ENCODE measurements around the gene PLCH1. TPM values are rescaled to one million over a fixed set of nuclear protein-coding genes. Genes with fewer than 3 reads are reported as not detected.

The PLCH1 gene, protein sequence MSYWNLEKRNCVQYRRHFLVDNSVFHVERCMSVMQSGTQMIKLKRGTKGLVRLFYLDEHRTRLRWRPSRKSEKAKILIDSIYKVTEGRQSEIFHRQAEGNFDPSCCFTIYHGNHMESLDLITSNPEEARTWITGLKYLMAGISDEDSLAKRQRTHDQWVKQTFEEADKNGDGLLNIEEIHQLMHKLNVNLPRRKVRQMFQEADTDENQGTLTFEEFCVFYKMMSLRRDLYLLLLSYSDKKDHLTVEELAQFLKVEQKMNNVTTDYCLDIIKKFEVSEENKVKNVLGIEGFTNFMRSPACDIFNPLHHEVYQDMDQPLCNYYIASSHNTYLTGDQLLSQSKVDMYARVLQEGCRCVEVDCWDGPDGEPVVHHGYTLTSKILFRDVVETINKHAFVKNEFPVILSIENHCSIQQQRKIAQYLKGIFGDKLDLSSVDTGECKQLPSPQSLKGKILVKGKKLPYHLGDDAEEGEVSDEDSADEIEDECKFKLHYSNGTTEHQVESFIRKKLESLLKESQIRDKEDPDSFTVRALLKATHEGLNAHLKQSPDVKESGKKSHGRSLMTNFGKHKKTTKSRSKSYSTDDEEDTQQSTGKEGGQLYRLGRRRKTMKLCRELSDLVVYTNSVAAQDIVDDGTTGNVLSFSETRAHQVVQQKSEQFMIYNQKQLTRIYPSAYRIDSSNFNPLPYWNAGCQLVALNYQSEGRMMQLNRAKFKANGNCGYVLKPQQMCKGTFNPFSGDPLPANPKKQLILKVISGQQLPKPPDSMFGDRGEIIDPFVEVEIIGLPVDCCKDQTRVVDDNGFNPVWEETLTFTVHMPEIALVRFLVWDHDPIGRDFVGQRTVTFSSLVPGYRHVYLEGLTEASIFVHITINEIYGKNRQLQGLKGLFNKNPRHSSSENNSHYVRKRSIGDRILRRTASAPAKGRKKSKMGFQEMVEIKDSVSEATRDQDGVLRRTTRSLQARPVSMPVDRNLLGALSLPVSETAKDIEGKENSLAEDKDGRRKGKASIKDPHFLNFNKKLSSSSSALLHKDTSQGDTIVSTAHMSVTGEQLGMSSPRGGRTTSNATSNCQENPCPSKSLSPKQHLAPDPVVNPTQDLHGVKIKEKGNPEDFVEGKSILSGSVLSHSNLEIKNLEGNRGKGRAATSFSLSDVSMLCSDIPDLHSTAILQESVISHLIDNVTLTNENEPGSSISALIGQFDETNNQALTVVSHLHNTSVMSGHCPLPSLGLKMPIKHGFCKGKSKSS (N-terminal part only)
- total RNA-seq (ENCODE audit: low replicate concordance) = 2.0 and 7.6 TPM in 2 replicates
- long read RNA-seq, partial matches to known transcripts = 3 of 5 reads
- long read RNA-seq, other reads (novel, unspliced or antisense) = 2 of 5 reads

DNA sequence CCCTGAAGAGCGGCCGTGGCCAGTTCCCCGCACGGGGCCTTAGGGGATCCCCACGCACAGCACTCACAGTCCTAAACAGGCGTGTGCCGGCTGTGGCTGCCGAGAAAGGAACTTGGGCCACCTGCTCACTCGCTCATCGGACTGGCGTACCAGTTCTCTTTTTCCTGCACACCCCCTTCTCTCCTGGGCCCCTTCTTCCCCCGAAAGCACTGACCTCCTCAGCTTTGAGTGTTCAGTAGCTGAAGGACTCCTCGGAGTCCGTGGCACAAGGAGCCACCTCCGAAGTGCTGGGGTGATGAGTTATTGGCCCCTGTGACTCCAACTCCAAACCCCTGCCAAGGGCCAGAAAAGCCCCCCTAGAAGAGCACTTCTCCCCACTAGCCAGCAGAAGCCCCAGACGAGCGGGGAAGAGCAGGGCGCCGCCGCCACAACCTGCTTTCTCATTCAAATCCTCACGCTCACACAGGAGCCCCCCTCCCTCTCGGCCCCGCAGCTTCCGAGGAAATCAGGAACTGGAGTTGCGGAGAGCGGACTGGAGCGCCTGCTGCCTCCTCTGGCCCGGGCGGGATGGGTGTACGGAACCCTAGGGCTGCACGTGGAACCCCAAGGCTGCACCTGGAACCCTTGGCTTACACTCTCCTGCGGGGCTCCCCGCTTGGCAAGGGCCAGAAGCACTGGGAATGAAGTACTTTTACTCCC, at the start of gene PLCH1:
Gene PLCH1 (minus strand): TSS at position 446 of the 699 bp plus-strand sequence. CDS start 40,847 bp downstream, outside the sequence.
- H3K9me3 Mint-ChIP-seq = no peaks in the 10 kb centered on the region
- H3K4me3 Mint-ChIP-seq = peak within 1 kb of the TSS; percentile 98
- peak; percentile 78 for DNase-seq (ENCODE audit: extremely low spot score, unreplicated experiment)
- peaks cover 8% of the 10 kb centered on the region for H3K27me3 Mint-ChIP-seq
- no peaks in the 10 kb centered on the region for H3K36me3 Mint-ChIP-seq
- TF ChIP-seq, protein P1, sequence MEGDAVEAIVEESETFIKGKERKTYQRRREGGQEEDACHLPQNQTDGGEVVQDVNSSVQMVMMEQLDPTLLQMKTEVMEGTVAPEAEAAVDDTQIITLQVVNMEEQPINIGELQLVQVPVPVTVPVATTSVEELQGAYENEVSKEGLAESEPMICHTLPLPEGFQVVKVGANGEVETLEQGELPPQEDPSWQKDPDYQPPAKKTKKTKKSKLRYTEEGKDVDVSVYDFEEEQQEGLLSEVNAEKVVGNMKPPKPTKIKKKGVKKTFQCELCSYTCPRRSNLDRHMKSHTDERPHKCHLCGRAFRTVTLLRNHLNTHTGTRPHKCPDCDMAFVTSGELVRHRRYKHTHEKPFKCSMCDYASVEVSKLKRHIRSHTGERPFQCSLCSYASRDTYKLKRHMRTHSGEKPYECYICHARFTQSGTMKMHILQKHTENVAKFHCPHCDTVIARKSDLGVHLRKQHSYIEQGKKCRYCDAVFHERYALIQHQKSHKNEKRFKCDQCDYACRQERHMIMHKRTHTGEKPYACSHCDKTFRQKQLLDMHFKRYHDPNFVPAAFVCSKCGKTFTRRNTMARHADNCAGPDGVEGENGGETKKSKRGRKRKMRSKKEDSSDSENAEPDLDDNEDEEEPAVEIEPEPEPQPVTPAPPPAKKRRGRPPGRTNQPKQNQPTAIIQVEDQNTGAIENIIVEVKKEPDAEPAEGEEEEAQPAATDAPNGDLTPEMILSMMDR (conservative IDR thresholded peaks at IDR 0.05) = no peak
- peak within 1 kb of the TSS; percentile 90 for H3K27ac Mint-ChIP-seq
- peaks cover 65% of the 10 kb centered on the region for H3K4me1 Mint-ChIP-seq (ENCODE audit: unreplicated experiment)

DNA sequence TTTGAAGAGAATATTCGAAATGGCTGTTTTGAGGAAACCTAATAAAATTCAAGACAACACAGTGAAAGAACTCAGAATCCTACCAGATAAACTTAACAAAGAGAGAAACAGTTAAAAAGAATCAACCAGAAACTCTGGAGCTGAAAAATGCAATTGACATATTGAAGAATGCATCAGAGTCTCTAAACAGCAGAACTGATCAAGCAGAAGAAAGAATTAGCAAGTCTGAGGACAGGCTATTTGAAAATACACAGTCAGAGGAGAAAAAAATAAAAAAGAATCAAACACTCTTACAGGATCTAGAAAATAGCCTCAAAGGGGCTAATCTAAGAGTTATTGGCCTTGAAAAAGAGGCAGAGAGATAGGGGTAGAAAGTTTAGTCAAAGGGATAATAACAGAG, 47.7 kb upstream of the PLCH1 start:
- Mint-ChIP-seq H3K27ac (no peak overlapping the region), H3K27me3 (no peaks in the 10 kb centered on the region), H3K36me3 (peaks cover 16% of the 10 kb centered on the region), H3K4me1 (ENCODE audit: unreplicated experiment) (no peaks in the 10 kb centered on the region), H3K4me3 (no peak overlapping the region), H3K9me3 (peaks cover 4% of the 10 kb centered on the region)
- no peak for DNase-seq (ENCODE audit: extremely low spot score, unreplicated experiment)
- TF ChIP-seq, protein P1 (conservative IDR thresholded peaks at IDR 0.05) = no peak

DNA sequence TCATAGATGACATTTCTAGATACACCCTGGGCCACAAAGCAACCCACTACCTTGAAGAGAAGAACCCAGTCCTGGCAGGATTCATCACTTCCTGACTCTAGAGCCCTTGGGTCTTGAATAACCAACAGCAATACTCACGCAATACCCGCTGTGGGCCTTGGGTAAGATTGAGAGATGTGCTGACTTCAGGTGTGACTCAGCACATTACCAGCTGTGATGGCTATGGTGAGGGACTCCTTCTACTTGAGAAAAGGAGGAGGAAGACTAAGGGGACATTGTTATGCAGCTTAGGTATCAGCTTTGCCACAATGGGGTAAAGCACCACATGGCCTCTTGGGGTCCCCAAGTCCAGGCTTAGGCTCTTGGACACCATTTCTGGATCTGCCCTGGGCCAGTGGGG, 46.3 kb upstream of the PLCH1 start:
- Mint-ChIP-seq H3K36me3 (peaks cover 5% of the 10 kb centered on the region), H3K9me3 (peaks cover under 1% of the 10 kb centered on the region), H3K27ac (no peak overlapping the region), H3K27me3 (no peaks in the 10 kb centered on the region), H3K4me3 (no peak overlapping the region), H3K4me1 (ENCODE audit: unreplicated experiment) (no peaks in the 10 kb centered on the region)
- no peak for DNase-seq (ENCODE audit: extremely low spot score, unreplicated experiment)
- TF ChIP-seq, protein P1 (conservative IDR thresholded peaks at IDR 0.05) = no peak

DNA sequence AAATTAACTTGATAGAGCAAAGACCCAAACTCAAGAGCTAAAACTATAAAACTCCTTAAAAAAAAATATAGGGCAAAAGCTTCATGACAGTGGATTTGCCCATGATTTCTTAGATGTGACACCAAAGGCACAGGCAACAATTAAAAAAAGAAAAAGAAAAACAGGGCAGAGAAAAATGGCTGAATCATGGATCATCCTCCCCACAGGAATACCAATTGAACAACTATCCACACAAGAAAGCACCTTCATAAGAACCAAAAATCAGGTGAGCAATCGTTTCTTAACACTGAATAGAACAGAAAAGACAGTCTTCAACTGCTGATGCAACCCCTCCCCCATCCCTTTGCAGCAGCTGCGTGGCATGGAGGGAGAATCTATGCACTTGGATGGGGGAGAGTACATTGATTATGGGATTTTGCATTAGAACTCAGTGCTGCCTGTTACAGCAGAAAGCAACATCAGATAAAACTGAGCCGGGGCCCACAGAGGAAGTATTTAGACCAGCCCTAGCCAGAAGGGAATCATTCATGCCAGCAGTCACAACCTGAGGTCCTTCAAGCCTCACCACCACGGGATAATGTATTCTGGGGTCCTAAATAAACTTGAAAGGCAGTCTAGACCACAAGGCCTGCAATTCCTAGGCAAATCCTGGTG, 45.5 kb upstream of the PLCH1 start:
- H3K4me3 Mint-ChIP-seq = no peak overlapping the region
- H3K27me3 Mint-ChIP-seq = no peaks in the 10 kb centered on the region
- H3K4me1 Mint-ChIP-seq (ENCODE audit: unreplicated experiment) = no peaks in the 10 kb centered on the region
- H3K27ac Mint-ChIP-seq = no peak overlapping the region
- TF ChIP-seq, protein P1 (conservative IDR thresholded peaks at IDR 0.05) = no peak
- no peak for DNase-seq (ENCODE audit: extremely low spot score, unreplicated experiment)
- no peaks in the 10 kb centered on the region for H3K9me3 Mint-ChIP-seq
- peaks cover 5% of the 10 kb centered on the region for H3K36me3 Mint-ChIP-seq
